HCT116 (cell line): ENCODE results near the gene EIF2AK2. TPM values are rescaled to one million over a fixed set of nuclear protein-coding genes. Genes with fewer than 3 reads are reported as not detected.

Experiments
- ATAC-seq: fragments of 200-7000 bp; cut with Tn5 transposase; 2 replicates; pipeline ENCODE4 v1.9.1; 2020; ENCODE audit warnings: mild to moderate bottlenecking, moderate library complexity
- BruUV-seq: library from RNA; stranded (reverse); fragments of 400-500 nt; replicated peaks from 2 replicates; lab custom pipeline; 2021; lab: Mats Ljungman, UMichigan
- CTCF ChIA-PET: fragments of 300-600 bp; sonication (Branson Sonifier 250); formaldehyde crosslinking; loops from one replicate; lab custom pipeline; 2021; ENCODE audit warnings: antibody characterized with exemption; lab: Charles Lee
- POLR2A ChIA-PET: fragments of 300-600, 350-600 bp; sonication (Branson Sonifier 250); formaldehyde crosslinking; loops from one replicate; lab custom pipeline; 2021; ENCODE audit warnings: antibody characterized with exemption; lab: Charles Lee
- RAD21 ChIA-PET, 2 experiments: fragments of 300-600 bp; sonication (Branson Sonifier 250); formaldehyde crosslinking; loops; one replicate each; lab custom pipeline; 2023; ENCODE audit warnings: low total read pairs in 2 of 2; ENCODE audit not compliant: uncharacterized antibody in 2 of 2, unreplicated experiment in 2 of 2, low non-redundant PET in 1 of 2; lab: Charles Lee
- DNase-seq: peaks from one replicate; pipeline ENCODE4 v3.0.0-alpha.2; 2010; ENCODE audit warnings: low read depth, low spot score
- H2AFZ ChIP-seq: fragments of 200-600 bp; shearing (Covaris generic), sonication (generic); 2 replicates; pipeline ENCODE4 v1.6.1; 2017; ENCODE audit warnings: low read depth, mixed run types, mixed read lengths, antibody characterized with exemption, low read length; ENCODE audit not compliant: poor library complexity, severe bottlenecking
- H3K27ac ChIP-seq: 2 replicates; pipeline ENCODE4 v1.5.1; 2012; ENCODE audit warnings: low read depth, low read length
- H3K27me3 ChIP-seq: fragments of 200-600 bp; sonication (generic); 2 replicates; pipeline ENCODE4 v1.6.1; 2016; ENCODE audit warnings: mixed run types, low read length, mixed read lengths; ENCODE audit not compliant: insufficient read depth
- H3K36me3 ChIP-seq, 2 experiments: fragments of 200-500 bp in 1 of 2; fragments of 200-600 bp in 1 of 2; sonication (Bioruptor generic) in 1 of 2; sonication (generic) in 1 of 2; 2 replicates each; pipeline versions ENCODE4 v1.5.1 to v1.6.1; 2014 to 2016; ENCODE audit warnings: low read length in 2 of 2, inconsistent platforms in 1 of 2, mixed read lengths in 1 of 2, mixed run types in 1 of 2; ENCODE audit not compliant: insufficient read depth in 2 of 2, control insufficient read depth in 1 of 2
- H3K4me1 ChIP-seq, 2 experiments: fragments of 200-600 bp in 1 of 2; sonication (generic) in 1 of 2; 2 replicates each; pipeline versions ENCODE4 v1.5.1 to v1.6.1; 2012 to 2017; ENCODE audit warnings: low read length in 2 of 2, inconsistent platforms in 1 of 2, mild to moderate bottlenecking in 1 of 2, mixed read lengths in 1 of 2, mixed run types in 1 of 2, moderate library complexity in 1 of 2; ENCODE audit not compliant: insufficient read depth in 2 of 2, control insufficient read depth in 1 of 2
- H3K4me2 ChIP-seq: fragments of 200-600 bp; sonication (generic); 2 replicates; pipeline ENCODE4 v1.6.1; 2017; ENCODE audit warnings: mixed run types, low read length, mixed read lengths
- H3K4me3 ChIP-seq, 2 experiments: fragments of 200-600 bp in 1 of 2; sonication (generic) in 1 of 2; replicated peaks in 1 of 2; 2 replicates each; pipeline ENCODE4 v1.5.1; 2011 to 2016; ENCODE audit warnings: low read length in 2 of 2, control low read depth in 1 of 2, low read depth in 1 of 2, mild to moderate bottlenecking in 1 of 2, mixed read lengths in 1 of 2, mixed run types in 1 of 2
- H3K79me2 ChIP-seq: fragments of 200-600 bp; sonication (generic); 2 replicates; pipeline ENCODE4 v1.6.1; 2017; ENCODE audit warnings: mild to moderate bottlenecking, mixed run types, low read length, moderate library complexity, mixed read lengths; ENCODE audit not compliant: insufficient read depth
- H3K9ac ChIP-seq: fragments of 200-600 bp; sonication (generic); 2 replicates; pipeline ENCODE4 v1.6.1; 2016; ENCODE audit warnings: low read length, mixed read lengths
- H3K9me2 ChIP-seq: fragments of 200-600 bp; sonication (generic), shearing (Covaris generic); 2 replicates; pipeline ENCODE4 v1.6.1; 2017; ENCODE audit warnings: mixed run types, mild to moderate bottlenecking, moderate library complexity; ENCODE audit not compliant: insufficient read depth
- H3K9me3 ChIP-seq, 2 experiments: fragments of 200-500 bp in 1 of 2; fragments of 200-600 bp in 1 of 2; sonication (Bioruptor generic) in 1 of 2; sonication (generic) in 1 of 2; 2 replicates each; pipeline ENCODE4 v1.6.1; 2014 to 2017; ENCODE audit warnings: low read length in 2 of 2, mixed read lengths in 2 of 2, inconsistent platforms in 1 of 2, low read depth in 1 of 2, mild to moderate bottlenecking in 1 of 2, mixed run types in 1 of 2, moderate library complexity in 1 of 2; ENCODE audit not compliant: control insufficient read depth in 1 of 2, insufficient read depth in 1 of 2
- H4K20me1 ChIP-seq: fragments of 200-600 bp; sonication (generic), shearing (Covaris generic); 2 replicates; pipeline ENCODE4 v1.6.1; 2017; ENCODE audit warnings: mixed run types, mild to moderate bottlenecking, moderate library complexity; ENCODE audit not compliant: insufficient read depth
- CBX3 ChIP-seq: IDR thresholded peaks from 2 replicates; pipeline ENCODE4 v1.6.1; 2012; ENCODE audit warnings: low read depth
- CEBPB ChIP-seq: IDR thresholded peaks from 2 replicates; pipeline ENCODE4 v1.6.1; 2012; ENCODE audit warnings: low read depth
- EGR1 ChIP-seq: IDR thresholded peaks from 2 replicates; pipeline ENCODE4 v1.6.1; 2012; ENCODE audit warnings: low read depth
- ELF1 ChIP-seq: IDR thresholded peaks from 2 replicates; pipeline ENCODE4 v1.6.1; 2012; ENCODE audit warnings: low read depth, borderline replicate concordance
- EZH2 ChIP-seq: fragments of 200-600 bp; sonication (generic); IDR thresholded peaks from 2 replicates; pipeline ENCODE4 v1.6.1; 2017; ENCODE audit warnings: antibody characterized with exemption, mixed run types
- EZH2phosphoT487 ChIP-seq: fragments of 200-600 bp; IDR thresholded peaks from 2 replicates; pipeline ENCODE4 v1.6.1; 2018; ENCODE audit warnings: antibody characterized with exemption, borderline replicate concordance
- FOSL1 ChIP-seq: IDR thresholded peaks from 2 replicates; pipeline ENCODE4 v1.6.1; 2012; ENCODE audit warnings: low read depth
- JUND ChIP-seq: IDR thresholded peaks from 2 replicates; pipeline ENCODE4 v1.6.1; 2012
- POLR2A ChIP-seq: IDR thresholded peaks from 2 replicates; pipeline ENCODE4 v1.7.0; 2011; ENCODE audit warnings: borderline replicate concordance; ENCODE audit not compliant: insufficient read depth, insufficient read length; ENCODE audit errors: extremely low read depth
- POLR2AphosphoS5 ChIP-seq: IDR thresholded peaks from 2 replicates; pipeline ENCODE4 v1.6.1; 2011; ENCODE audit warnings: mild to moderate bottlenecking, low read depth, low read length, moderate library complexity
- RAD21 ChIP-seq: IDR thresholded peaks from 2 replicates; pipeline ENCODE4 v1.6.1; 2012; ENCODE audit warnings: low read depth, mild to moderate bottlenecking
- SP1 ChIP-seq: IDR thresholded peaks from 2 replicates; pipeline ENCODE4 v1.6.1; 2012; ENCODE audit warnings: low read depth
- SRF ChIP-seq: IDR thresholded peaks from 2 replicates; pipeline ENCODE4 v1.6.1; 2012; ENCODE audit warnings: low read depth
- TCF7L2 ChIP-seq: IDR thresholded peaks from 2 replicates; pipeline ENCODE4 v1.7.0; 2011; ENCODE audit warnings: borderline replicate concordance, inconsistent platforms; ENCODE audit not compliant: insufficient read depth, insufficient read length; ENCODE audit errors: extremely low read depth
- YY1 ChIP-seq: IDR thresholded peaks from 2 replicates; pipeline ENCODE4 v1.6.1; 2011; ENCODE audit warnings: low read length, low read depth, moderate library complexity, mild to moderate bottlenecking; ENCODE audit not compliant: insufficient replicate concordance; ENCODE audit errors: extremely low read depth
- ZBTB33 ChIP-seq: IDR thresholded peaks from 2 replicates; pipeline ENCODE4 v1.6.1; 2011; ENCODE audit warnings: mild to moderate bottlenecking, low read length, moderate library complexity; ENCODE audit not compliant: insufficient replicate concordance; ENCODE audit errors: extremely low read depth
- ZFX ChIP-seq: fragments of 450-650 bp; IDR thresholded peaks from 2 replicates; pipeline ENCODE4 v1.6.1; 2017
- ZNF274 ChIP-seq: fragments of 200-500 bp; sonication (Bioruptor generic); IDR thresholded peaks from 2 replicates; pipeline ENCODE4 v1.6.1; 2014; ENCODE audit warnings: mild to moderate bottlenecking, low read depth, low read length, inconsistent platforms
- intact Hi-C: fragments of 100-400 bp; cut with micrococcal nuclease; formaldehyde crosslinking; loops from 2 replicates; pipeline ENCODE4 v1.10.0; 2022
- total RNA-seq: library from RNA; stranded (reverse); gene quantifications from one replicate; pipeline ENCODE4 v1.2.1, GENCODE V29; 2021; ENCODE audit not compliant: unreplicated experiment

Gene EIF2AK2
- total RNA-seq, 1 experiment from 2014 or later: 40.7 TPM

GRCh38 chr2:37100054-37100453 lies 56.7 kb downstream of the EIF2AK2 start:
- DNase-seq (no peak), ATAC-seq (no peak; the same call in 1 of the 2 replicates)
- CTCF ChIA-PET: no interaction called here
- H3K79me2 ChIP-seq: no peaks in the 10 kb centered on the region
- H3K4me3 ChIP-seq: no peak overlapping the region
- no peak overlapping the region for H3K4me2 ChIP-seq
- no peaks in the 10 kb centered on the region for H4K20me1 ChIP-seq
- intact Hi-C loops: no loop called here
- H3K36me3 ChIP-seq: peaks cover 6 to 7% of the 10 kb centered on the region in 2 experiments; a peak in 3 of 4 replicates
- no TSS peak for BruUV-seq
- peaks cover 13 to 18% of the 10 kb centered on the region in 2 experiments for H3K4me1 ChIP-seq
- no peak overlapping the region for H2AFZ ChIP-seq
- no peaks in the 10 kb centered on the region for H3K9me3 ChIP-seq
- no peak for TF ChIP-seq CBX3
- TF ChIP-seq ZNF274: no peak
- no peak for TF ChIP-seq JUND
- no peak for TF ChIP-seq EZH2phosphoT487
- TF ChIP-seq, all 23 proteins: peak for 0
- Histone ChIP-seq H3K27me3 (no peaks in the 10 kb centered on the region), H3K9ac (no peak overlapping the region), H3K9me2 (no peaks in the 10 kb centered on the region), H3K27ac (no peak overlapping the region)
- ChIA-PET POLR2A (no interaction called here), RAD21 (no interaction called here)

DNA sequence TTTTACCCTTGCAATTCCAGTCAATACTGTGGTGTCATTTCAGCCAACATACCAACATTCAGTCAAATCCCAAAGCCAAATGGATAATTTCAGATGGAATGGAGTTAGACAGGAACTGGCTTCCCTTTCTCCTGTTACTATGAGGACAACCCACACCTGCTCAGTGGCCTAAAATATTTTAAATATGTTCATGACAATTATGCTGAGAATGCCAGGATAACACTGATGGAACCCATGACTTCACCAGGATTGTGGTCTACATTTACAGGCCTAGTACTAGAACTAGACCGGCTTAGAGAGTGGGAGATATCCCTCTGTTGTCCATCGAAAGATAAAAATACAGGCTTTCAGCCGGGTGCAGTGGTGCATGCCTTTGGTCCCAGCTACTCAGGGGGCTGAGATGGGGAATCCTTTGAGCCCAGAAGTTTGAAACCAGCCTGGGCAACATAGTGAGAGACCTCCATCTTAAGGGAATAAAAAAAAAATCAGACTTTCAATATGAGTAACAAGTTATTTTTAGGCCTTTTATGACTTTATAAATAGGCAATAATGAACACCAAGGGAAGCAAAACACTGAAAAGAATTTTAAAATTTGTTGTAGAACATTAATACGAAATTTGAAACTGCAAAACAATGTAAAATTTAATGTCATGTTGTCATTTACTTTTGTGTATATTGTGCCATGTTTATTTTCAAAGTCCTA lies 58.2 kb downstream of the EIF2AK2 start:
- no TSS peak for BruUV-seq
- H4K20me1 ChIP-seq: no peaks in the 10 kb centered on the region
- H3K36me3 ChIP-seq: peaks cover 6 to 11% of the 10 kb centered on the region in 2 experiments; a peak in 3 of 4 replicates
- H3K4me2 ChIP-seq: no peak overlapping the region
- peaks cover 4% of the 10 kb centered on the region in 2 experiments for H3K4me1 ChIP-seq
- no peaks in the 10 kb centered on the region for H3K9me2 ChIP-seq
- no peak for DNase-seq
- ChIA-PET POLR2A (no interaction called here), RAD21 (no interaction called here), CTCF (no interaction called here)
- no peaks in the 10 kb centered on the region for H3K79me2 ChIP-seq
- no peak for ATAC-seq
- no peak overlapping the region for H3K27ac ChIP-seq
- no peaks in the 10 kb centered on the region for H3K27me3 ChIP-seq
- intact Hi-C loops: no loop called here
- H3K9me3 ChIP-seq: no peaks in the 10 kb centered on the region
- H2AFZ ChIP-seq: no peak overlapping the region
- no peak overlapping the region for H3K9ac ChIP-seq
- no peak overlapping the region for H3K4me3 ChIP-seq
- TF ChIP-seq ZBTB33 (no peak), ZNF274 (no peak), POLR2A (no peak), CBX3 (no peak), EGR1 (no peak), JUND (no peak), FOSL1 (no peak), ELF1 (no peak), RAD21 (no peak), POLR2AphosphoS5 (no peak), ZFX (no peak), SRF (no peak), YY1 (no peak), CEBPB (no peak), TCF7L2 (no peak), EZH2 (no peak), SP1 (no peak)
